GM18858 (cell line): Measurements from ENCODE around the gene LIX1.
"Not testable (repeated sequence)": the region's sequence is repeated elsewhere in the genome, so short reads cannot be mapped to it uniquely, and the experiment has no call there.

Experiments used
- ATAC-seq: cut with Tn5 transposase; IDR thresholded peaks from one replicate; pipeline ENCODE4 v1.9.1; 2021; ENCODE audit not compliant: unreplicated experiment

The LIX1 gene

GRCh38 chr5:97143704-97144103 lies 1.3 kb upstream of the LIX1 start:
- no peak for ATAC-seq

GRCh38 chr5:97141539-97141938 lies 872 bp downstream of the LIX1 start:
- no peak for ATAC-seq

GRCh38 chr5:97141031-97141430 lies 1.4 kb downstream of the LIX1 start:
- ATAC-seq: no peak

GRCh38 chr5:97140250-97140649 lies 2.2 kb downstream of the LIX1 start:
- ATAC-seq: not testable (repeated sequence)

- no peak for ATAC-seq
These were observed 5.9 kb downstream of the LIX1 start for GRCh38 chr5:97136475-97136874.

GRCh38 chr5:97135868-97136267 lies 6.5 kb downstream of the LIX1 start:
- no peak for ATAC-seq

- ATAC-seq: no peak
These were observed 7.8 kb downstream of the LIX1 start for GRCh38 chr5:97134634-97135033.

GRCh38 chr5:97133101-97133500 lies 9.3 kb downstream of the LIX1 start:
- no peak for ATAC-seq

- ATAC-seq: no peak
These were observed 10.5 kb downstream of the LIX1 start for GRCh38 chr5:97131921-97132320.

- no peak for ATAC-seq
These were observed 11.2 kb downstream of the LIX1 start for GRCh38 chr5:97131139-97131710.

- no peak for ATAC-seq
These were observed 14.7 kb downstream of the LIX1 start for GRCh38 chr5:97127727-97128126.

- no peak for ATAC-seq
These were observed 17.2 kb downstream of the LIX1 start for GRCh38 chr5:97125125-97125683.

GRCh38 chr5:97124335-97124734 lies 18.1 kb downstream of the LIX1 start:
- no peak for ATAC-seq

GRCh38 chr5:97121848-97122247 lies 20.6 kb downstream of the LIX1 start:
- ATAC-seq: no peak

GRCh38 chr5:97120195-97120594 lies 22.2 kb downstream of the LIX1 start:
- no peak for ATAC-seq

GRCh38 chr5:97119007-97119390 lies 23.4 kb downstream of the LIX1 start:
- ATAC-seq: no peak

- peak; percentile 72 for ATAC-seq
These were observed 24.0 kb downstream of the LIX1 start for GRCh38 chr5:97118261-97119006.

GRCh38 chr5:97115932-97116331 lies 26.5 kb downstream of the LIX1 start:
- ATAC-seq: no peak

- ATAC-seq: no peak
These were observed 30.2 kb downstream of the LIX1 start for GRCh38 chr5:97112230-97112629.

GRCh38 chr5:97111616-97112015 lies 30.8 kb downstream of the LIX1 start:
- no peak for ATAC-seq

GRCh38 chr5:97111004-97111403 lies 31.4 kb downstream of the LIX1 start:
- no peak for ATAC-seq

GRCh38 chr5:97107318-97107717 lies 35.1 kb downstream of the LIX1 start:
- ATAC-seq: no peak

GRCh38 chr5:97106216-97106581 lies 36.2 kb downstream of the LIX1 start:
- ATAC-seq: no peak
